NOMO-1 treated with DMSO at 0.1 percent for 48 hours (cell line): Measurements from ENCODE around the gene VPS26A.

Experiments used
- DNase-seq: peaks from one replicate; lab custom pipeline; 2025; ENCODE audit not compliant: unreplicated experiment; lab: John Stamatoyannopoulos, UW

Gene VPS26A

GRCh38 chr10:69123747-69124562 is at the start of gene VPS26A:
Gene VPS26A (plus strand): TSS chr10:69124178. CDS start chr10:69124278, 100 bp downstream.
- peak; percentile 97 for DNase-seq

DNA sequence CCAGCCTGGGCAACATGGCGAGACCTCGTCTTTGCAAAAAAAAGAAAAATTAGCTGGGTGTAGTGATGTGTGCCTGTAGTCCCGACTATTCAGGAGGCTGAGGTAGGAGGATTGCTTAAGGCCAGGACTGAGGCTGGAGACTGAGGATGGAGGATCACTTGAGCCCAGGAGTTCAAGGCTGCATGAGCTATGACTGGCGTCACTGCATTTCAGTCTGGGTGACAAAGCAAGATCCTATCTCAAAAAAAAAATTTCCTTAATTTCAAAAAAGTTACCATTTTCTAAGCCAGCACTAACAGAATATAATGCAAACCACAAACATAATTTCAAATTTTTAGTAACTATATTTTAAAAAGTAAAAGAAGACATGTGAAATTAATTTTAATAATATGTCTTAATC is 49.4 kb upstream of the VPS26A start:
- no peak for DNase-seq

DNA sequence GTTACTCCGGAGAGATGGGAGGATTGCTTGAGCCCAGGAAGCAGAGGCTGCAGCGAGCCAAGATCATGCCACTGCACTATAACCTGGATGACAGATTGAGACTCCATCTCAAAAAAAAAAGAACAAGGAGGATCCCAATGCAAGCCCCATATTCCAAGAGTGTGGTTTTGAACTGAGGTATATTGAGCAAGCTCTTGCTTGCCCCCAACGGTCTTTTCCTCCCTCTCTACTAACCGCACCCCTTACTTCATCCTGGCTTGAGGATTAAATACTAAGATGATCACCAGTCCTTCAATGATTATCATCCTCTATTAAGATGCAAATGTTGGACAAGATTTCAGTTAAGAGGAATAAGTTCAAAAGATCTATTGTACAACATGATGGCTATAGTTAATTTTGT is 48.5 kb upstream of the VPS26A start:
- DNase-seq = peak; percentile 59

GRCh38 chr10:69078311-69078710 is 45.7 kb upstream of the VPS26A start:
- no peak for DNase-seq

- DNase-seq = peak; percentile 85
Observed at GRCh38 chr10:69080226-69080625, 43.8 kb upstream of the VPS26A start.

GRCh38 chr10:69086001-69086509 is 37.9 kb upstream of the VPS26A start:
- DNase-seq = peak; percentile 33

DNA sequence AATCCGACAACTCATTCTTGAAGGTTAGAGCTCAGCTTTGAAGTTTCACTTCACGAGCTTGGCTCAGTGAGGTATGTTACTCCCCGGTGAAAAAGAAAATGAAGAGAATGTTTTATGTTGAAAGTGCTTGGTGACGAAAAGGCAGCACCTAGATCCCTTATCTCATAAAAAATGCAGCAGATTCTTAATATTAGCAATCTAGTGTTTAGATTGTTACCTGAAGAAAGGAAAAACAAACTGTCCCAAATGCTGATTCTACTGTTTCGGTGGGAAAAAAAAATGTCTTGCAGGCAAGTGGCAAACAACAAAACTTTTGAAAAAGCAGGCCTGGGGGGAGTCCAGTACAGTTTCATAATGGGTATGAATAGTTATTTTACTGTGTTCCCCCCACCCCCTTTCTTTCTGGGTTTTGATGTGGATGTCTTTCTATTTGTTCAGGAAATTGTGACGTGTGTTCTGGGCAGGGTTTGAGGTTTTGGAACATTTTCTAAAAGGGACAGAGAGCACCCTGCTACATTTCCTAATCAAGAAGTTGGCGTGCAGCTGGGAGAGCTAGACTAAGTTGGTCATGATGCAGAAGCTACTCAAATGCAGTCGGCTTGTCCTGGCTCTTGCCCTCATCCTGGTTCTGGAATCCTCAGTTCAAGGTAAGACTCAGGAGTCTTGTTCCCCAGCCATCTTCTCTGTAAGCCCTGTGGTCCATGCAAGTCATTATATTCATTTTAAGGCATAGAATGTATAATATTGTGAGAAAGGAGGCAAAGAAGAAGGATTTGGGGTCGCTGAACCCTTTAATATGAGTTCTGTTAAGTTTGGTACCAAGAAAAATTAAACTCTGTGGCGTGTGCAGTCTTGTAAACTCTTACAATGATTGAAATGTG is 36.1 kb upstream of the VPS26A start, which contains the start of gene SRGN:
Gene SRGN (plus strand): TSS at position 514 of the 881 bp plus-strand sequence. CDS start 55 bp downstream, at position 569.
- DNase-seq = peak; percentile 97

DNA sequence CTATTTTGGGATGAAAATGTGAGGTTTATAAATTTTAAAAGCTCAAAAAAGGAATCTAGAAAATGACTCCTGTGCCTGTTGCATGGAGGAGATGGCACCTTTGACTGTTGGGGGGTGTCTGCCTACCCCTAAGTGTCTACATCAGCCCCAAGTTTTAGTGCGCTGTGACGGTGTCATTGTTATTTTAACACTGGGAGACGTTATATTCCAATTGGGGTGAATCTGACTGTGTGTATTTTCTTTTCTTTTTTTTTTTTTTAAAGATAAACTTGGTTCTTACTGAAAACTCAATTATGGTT is 35.6 kb upstream of the VPS26A start:
- peak; percentile 22 for DNase-seq

- peak; percentile 84 for DNase-seq
Observed at GRCh38 chr10:69088801-69089501, 35.0 kb upstream of the VPS26A start.

- peak; percentile 51 for DNase-seq
Observed at GRCh38 chr10:69089638-69090599, 34.1 kb upstream of the VPS26A start.

DNA sequence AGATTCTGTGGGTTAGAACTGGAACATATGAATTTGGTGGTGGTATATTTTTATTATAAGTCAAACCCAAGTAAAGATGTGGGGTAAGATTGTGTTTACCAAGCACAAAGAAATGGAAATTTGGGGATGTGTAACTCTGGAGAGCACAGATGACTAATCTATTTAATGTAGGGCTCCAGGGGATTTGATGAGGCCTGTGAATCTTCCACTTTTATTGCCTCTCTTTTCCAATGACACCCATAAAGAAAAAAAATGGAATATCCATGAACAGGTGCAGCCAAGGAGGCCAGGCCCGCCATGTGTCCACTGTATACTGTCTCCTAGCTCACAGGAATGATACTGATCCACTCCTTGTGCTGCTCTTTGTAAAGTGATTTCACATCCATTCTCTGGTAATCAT is 33.3 kb upstream of the VPS26A start:
- DNase-seq = no peak

GRCh38 chr10:69091143-69091651 is 32.8 kb upstream of the VPS26A start:
- peak; percentile 64 for DNase-seq

DNA sequence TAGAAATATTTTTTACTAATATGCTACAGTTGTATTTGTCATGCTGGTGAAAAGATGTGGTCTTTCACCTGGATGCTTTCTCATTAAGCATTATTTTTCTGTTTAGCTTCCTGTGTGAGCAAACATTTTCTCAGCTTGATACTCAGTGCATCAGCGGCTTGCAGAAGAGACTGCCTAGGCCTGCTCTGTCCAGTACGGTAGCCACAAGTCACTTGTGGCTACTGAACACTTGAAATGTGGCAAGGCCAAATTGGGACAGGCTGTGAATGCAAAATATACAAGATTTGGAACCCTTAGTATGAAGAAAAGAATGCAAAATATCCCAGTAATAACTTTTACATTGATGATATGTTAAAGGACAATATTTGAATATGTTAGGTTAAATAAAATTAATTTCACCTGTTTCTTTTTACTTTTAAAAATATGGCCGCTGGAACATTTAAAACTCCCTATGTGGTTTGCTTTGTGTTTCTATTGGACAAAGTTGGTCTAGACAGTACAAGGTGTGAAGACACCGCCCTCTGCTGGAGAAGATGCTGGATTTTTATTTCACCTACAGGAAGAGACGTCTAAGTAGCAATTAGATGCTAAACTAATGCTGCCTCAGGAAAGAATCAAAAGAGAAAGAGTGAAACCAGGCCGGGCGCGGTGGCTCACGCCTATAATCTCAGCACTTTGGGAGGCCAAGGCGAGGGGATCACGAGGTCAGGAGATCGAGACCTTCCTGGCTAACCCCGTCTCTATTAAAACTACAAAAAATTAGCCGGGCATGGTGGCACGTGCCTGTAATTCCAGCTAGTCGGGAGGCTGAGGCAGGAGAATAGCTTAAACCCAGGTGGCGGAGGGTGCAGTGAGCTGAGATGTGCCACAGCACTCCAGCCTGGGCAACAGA is 30.8 kb upstream of the VPS26A start:
- DNase-seq = peak; percentile 88

- peak; percentile 49 for DNase-seq
Observed at GRCh38 chr10:69093933-69094332, 30.0 kb upstream of the VPS26A start.

DNA sequence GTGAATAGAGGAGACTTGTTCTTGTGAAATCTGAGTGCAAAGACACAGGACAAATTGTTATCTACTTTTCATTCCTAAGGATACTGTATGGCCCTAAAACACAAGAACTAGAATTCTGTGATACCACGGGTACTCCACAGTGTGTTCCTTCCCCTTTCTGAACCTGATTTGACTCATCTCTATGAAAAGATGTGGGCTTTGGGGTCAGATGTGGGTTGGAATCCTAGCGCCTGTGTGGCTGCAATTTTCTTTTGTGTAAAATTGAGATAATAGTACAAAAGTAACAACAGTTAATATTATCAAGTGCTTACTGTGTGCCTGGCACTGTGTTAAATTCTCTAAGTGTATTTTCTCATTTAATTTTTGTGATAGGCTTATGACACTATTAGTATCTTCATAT is 27.9 kb upstream of the VPS26A start:
- peak; percentile 57 for DNase-seq

DNA sequence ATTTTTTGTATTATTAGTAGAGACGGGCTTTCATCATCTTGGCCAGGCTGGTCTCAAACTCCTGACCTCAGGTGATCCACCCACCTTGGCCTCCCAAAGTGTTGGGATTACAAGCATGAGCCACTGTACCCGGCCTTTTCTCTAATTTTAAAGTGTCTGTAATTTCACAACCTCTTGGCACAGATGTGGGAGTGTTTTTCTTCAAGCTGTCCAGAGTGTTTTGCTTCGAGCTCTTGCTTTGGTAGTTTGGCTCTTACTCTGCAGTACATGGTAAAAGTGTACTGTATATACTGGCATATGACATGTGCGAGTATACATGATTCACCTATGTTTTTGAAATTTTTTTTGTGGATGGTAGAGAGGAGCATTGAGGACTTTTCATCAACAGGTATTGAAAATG is 26.2 kb upstream of the VPS26A start:
- DNase-seq = no peak

GRCh38 chr10:69100136-69100872 is 23.7 kb upstream of the VPS26A start:
- no peak for DNase-seq

DNA sequence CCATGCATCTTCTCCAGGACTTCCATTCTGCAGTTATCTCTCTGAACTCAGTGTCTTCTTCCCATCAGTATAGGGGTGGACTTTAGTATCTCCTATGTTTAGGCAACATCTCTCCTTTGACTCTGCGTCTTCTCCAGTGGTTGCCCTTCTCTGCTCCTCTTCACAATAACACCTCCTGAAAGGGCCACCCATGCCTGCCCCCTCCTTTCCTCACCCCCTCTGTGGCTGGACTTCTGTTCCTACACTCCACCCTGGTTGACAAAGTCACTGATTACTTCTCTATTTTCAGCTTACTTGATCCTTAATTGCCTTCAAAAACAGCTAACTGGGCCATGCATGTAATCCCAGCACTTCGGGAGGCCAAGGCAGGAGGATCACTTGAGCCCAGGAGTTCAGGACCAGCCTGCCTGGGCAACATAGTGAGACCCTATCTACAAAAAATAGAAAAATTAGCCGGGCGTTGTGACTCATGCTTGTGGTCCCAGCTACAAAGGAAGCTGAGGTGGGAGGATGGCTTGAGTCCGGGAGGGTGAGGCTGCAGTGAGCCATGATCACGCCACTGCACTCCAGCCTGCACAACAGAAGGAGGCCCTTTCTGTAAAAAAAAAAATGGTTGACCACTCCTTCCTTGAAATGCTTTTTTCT is 22.4 kb upstream of the VPS26A start:
- peak; percentile 66 for DNase-seq
